Activated CD4-positive, alpha-beta T cell treated with anti-CD3 and anti-CD28 coated beads for 4 hours (primary cell): ENCODE measurements around the gene DFFB.
"Not testable (repeated sequence)": the region's sequence is repeated elsewhere in the genome, so short reads cannot be mapped to it uniquely, and the experiment has no call there.

ENCODE experiments used
- DNase-seq, 2 donors: peaks; one replicate each; pipeline ENCODE4 v3.0.0-alpha.2; 2020

Gene DFFB

DNA sequence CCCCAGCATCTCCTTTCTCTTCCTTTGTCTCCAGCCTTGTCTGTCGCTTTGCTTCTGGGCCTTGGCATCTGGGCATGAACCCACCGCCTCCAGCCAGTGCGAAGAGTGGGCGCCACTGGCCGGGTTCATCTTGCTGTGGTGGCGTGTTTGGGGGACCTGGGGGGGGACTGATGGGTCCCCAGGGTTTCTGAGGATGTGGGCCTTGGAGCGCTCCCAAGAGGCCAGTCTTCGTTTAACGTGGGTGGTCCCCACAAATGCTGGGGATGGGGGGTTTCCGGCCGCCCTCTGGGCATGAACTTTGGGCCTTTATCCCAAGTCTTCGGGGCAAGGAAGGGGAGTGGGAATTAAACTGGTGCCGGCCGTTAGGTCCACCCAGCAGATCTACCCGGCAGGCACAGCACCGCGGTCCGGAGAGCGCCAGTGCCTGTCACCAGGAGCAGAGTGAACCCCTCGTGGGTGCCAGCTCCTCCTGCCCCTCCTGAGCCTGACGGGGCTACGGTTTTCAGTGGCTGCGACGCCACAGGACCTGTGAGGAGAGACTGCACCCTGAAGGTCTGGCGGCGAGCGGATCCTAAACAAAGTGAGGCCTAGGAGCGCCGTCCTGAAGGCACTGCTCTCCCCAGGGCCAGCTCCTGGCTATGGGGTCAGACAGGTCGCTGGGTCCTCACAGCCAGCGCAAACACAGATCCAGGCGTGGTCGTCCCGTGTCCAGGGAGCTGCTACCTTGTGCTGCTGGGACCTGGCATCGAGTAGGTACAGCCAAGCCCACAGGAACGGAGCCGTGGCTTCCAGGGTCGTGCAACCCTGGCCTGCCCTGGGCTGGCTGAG is 54.9 kb downstream of the DFFB start:
- no peak for DNase-seq

DNA sequence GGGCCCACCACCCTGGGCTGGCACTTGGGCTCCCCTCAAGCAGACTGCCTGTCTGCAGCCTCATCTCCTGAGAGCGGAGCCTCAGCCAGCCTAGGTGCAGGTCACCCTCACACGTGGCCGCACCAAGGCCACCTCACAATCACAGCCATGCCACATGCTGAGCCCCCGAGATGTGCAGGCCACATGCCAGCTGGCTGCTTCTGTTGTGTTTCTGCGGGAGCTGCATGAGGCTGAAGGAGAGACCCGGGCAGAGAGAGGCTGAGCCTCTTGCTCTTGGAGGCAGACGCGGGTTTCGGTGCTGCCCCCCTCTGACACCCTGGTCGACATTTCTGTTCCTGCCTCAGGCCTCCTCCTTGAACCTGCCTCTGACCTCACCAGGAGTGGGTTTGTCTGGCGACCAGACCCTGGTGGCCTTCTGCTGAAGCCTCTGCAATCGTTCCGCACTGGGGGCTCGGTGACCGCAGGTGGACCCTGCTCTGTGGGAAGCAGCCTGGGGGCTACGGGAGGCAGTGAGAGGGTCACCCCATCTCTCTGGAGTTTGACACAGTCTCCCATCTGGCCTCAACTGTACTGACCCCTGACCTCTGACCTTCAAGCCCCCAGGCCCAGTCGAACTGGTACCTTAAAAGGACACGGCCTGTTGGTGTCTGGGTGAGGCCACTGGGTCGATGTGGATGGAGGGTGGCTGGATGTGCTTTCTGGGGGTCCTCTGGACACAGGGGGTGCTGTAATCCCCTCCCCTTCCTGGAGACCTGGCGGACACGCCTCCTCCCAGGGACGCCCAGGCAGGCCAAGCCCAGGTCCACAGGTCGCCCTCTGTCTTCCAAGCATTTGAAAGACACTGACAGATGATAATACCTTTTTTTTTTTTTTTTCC is 55.8 kb downstream of the DFFB start:
- no peak for DNase-seq

DNA sequence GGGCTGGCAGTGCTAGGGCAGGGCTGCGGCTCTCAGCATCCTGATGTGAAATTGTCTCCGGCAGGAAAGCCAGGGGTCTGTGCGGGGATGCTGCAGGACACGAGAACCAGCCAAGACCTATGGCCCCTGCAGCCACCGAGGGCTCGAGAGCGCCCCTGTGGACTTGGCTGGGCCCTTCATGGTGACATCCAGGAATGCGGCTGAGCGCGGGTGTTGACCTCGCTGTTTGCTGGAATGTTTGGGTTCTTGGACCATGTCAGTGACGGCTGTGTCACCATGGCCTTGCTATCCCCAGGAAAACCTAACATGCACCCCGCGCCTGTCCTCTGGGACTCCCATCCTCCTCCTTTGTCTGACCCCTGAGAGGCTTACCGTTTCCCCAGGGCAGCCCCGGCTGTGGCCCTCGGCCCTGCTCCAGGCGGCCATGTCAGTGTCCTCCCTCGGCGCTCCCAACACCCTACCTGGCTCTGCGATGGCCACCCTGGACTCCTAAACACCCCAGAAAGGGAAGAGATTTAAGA is 57.1 kb downstream of the DFFB start:
- no peak for DNase-seq

DNA sequence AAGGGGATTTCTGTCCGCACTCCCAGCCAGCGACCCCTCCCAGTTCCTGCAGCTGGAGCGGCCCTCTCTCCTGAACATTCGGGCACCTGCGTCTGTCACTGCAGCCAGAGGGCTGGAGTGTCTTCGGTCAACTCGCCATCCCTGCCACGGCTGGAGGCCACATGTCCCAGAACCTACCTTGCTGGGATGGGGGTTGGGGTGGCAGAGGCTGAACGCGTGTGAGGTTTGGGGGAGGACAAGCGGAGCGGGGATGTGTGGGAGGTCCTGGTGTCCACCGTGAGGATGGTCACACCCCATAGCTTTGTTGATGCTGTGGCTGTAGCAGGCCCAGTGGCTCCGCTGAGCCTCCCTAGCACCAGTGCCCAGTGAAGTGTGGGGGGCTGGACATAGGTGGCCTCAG is 57.6 kb downstream of the DFFB start:
- no peak for DNase-seq

DNA sequence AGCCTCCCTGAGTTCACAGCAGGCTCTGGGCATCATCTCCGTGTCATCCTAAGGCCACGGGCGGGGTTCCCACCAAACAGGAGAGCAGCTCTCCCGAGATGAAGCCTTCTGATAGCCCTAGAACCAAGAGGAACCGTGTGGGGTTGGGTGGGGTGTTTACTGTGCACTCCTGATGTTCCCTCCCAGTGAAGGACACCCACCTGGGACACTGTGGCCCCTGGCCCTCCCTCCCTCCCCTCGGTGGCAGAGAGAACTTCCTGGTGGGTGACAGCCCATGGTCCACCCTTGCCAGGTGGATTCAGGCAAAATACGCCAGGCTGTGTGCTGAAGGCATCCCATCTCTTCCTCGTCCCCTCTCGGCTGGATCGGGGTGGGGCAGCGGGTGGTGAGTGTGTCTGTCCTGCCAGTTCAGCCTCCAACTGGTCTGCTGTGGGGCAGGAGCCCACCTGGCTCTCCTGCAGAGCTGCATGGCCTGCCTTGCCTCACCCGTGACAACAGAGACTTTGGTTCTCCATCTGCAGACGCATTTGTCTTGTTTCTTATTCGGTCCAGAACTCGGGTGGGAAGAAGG is 58.4 kb downstream of the DFFB start:
- DNase-seq = no peak

DNA sequence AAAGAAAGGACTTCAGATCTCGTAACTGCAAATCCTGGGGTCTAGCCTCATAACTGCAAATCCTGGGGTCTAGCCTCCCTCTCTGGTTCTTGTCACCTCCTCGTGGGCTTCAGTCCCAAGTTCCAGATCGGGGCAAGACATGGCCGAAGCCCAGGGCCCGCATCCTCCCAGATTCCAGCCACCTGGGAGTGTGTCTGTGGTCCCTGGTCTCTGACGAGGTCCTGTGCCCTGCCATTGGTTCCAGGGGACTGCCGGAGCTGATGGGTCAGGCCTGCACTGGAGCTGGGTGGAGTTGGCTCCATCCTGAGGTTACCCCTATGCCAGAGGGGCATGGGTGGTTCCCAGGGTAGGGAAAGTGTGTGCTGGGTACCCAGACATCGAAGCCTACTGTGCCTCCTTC is 60.5 kb downstream of the DFFB start:
- DNase-seq = no peak

DNA sequence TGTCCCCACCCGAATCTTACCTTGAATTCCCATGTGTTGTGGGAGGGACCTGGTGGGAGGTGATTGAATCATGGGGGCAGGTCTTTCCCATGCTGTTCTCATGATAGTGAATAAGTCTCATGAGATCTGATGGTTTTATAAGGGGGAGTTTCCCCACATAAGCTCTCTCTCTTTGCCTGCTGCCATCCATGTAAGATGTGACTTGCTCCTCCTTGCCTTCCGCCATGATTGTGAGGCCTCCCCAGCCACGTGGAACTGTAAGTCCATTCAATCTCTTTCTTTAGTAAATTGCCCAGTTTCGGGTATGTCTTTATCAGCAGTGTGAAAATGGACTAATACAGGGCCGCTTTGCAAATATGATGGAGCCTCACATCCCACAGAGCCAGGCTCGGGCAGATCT is 61.1 kb downstream of the DFFB start:
- not testable (repeated sequence) for DNase-seq

DNA sequence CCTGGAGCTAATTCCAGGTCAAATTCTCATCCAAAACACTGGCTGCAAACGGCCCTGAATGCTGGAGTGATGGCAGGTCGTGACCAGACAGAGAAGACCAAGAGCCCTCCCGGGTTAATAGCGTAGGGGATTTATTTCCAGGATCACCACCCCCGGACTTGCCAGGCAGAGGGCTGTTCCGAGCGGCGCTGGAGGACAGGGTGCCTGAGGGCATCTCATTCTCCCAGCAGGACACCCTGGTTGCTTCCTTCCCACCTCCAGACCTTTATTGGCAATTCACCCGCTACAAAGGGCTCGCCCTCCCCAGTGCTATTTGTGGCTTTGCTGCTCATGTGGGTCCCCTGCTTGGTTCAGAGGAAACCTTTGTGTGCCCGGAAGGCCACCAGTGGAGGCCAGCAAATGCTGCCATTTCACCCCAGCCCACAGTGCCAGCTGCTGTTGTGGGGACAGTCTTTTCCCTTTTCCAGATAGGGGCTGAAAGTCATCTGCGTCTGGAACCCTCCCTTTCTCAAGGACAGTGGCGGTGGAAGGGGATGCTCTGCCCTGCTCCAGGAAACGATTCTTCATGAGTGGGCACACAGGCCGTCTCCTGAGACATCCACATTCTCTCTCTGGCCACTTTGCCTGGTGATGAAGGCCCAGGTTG is 61.8 kb downstream of the DFFB start:
- DNase-seq = no peak

DNA sequence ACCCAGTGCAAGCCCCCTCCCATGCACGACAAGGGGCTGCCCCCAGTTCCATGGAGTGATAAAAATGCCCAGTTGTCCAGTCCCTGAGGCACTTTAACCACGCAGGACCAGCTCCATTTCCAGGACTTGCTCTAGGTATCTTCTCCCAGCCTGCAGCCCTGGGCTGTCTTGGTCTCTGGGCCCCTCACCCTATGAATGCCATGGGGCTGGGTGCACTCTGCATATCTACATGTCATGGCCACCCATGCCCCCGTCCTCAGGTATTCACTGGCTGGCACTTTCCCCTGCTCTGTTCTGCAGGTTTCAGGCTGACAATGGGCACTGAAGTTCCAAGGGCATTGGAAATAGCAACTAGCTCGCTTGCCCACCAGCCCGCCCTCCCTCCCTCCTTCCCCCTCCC is 62.4 kb downstream of the DFFB start:
- DNase-seq = no peak

DNA sequence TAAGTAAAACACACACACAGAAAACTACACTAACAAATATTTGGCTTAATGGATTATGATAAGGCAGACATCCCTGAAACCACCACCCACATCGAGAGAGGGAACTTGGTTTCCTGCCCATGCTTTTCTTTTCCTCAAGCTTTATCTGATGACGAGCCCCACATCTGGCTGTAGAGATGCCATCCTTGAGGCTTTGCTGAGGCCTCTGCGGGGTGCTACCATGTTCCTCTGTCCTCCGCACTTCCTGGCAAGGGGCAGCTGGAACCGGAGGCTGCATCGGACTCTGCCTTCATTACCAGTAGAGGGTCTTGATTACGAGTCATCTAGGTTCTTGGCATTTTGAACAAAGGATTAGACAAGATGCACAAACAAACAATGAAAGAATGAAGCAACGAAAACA is 64.5 kb downstream of the DFFB start:
- no peak for DNase-seq

DNA sequence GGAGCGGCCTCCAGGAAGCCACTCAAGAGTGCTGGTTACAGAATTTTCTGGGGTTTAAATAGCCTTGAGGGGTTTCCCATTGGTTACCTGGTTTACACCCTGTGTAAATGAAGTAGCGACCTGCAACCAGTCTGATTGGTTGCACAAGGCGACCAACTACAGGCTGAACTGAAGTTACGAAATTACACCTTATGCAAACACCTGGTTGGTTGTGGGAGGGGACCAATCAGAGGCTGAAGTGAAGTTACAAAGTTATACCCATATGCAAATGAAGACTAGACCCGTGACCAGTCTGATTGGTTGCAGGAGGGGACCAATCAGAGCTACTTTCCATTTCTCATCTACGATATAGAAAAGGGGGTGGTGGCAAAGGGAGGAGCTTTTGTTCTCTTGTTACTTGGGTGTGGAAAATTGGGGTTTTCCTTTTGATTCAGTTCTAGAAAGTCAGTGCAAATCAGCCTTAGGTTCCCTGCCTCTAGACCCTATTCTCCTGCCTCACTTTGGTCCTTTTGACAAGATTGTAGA is 65.0 kb downstream of the DFFB start:
- DNase-seq = no peak

DNA sequence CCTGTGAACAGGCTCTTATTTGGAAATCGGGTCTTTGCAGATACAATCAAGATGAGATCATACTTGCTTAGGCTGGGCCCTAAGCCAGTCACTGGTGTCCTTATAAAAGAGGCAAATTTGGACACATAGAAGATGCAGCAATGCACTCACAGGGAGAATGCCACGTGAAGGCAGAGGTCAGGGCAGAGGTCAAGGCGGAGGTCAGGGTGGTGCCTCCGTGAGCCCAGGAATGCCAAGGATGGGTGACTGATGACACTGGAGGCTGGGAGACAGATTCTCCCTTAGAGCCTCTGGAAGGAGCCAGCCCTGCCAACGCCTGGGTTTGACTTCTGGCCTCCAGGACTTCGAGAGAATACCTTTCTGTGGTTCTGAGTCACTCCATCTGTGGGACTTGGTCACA is 65.6 kb downstream of the DFFB start:
- DNase-seq = no peak

DNA sequence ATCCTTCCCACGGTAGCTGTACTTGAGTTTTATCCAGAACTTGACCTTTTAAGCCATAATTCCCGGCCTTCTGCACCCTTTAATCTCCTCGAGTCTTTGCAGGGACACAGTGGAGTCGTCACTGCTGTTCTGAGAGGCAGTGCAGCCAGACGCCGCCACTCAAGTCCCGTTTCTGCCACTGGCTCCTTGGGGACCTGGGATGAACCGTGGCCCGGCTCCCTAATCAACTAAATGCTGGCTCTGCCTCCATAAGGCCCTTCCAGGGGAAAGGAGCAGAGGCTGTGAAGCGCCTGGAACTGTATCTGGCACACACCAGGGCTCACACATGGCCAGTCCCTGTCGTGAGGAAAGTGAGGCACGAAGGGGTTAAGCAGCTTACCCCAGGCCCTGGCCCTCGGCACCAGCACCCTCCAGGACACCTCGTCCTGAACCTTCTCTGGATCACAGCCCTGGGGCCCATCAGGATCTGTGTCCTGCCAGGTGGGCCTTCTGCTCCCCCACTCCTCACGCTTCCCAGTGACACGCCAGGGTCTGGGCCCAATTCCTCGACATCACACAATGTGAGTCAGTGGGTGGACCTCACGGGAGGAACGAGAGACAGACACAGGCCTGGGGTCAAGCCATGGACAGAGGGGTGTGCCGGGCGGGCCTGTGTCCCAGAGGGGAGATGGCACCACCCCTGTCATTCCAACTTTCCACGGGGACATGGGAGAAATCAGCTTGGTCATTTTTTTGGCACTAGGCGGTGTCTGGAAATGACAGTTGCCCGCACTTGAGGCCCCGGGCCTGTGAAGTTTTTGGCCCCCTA is 66.3 kb downstream of the DFFB start:
- no peak for DNase-seq

DNA sequence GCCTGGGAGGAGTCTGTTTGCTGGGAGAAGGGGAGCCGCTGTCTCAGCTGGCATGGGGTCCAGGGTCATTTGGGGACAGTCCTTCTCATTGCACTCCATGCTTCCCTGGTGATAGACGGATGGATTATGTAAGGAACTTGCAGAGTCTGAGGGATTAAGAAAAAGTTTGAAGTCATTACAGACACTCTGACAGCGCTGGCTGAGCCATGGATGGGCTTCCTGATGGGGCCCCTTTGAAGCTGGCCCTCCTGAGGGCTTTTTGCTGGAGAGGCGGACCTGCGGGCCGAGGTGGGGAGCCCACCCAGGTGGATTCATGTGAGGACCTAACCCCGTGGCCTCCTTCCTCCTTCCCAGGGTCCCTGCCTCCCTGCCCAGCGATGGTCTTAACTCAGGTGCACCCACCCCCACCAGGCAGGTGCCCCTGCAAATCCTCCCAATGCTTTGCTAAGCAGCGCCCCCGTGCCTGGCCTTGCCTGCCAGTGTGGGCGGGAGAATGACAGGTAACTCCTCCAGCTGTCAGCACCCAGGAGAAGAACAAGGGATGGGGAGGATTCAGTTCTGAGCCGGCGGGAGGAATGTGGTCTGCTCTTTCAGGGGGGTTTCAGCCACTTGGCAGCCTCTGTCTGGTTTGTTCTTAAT is 67.0 kb downstream of the DFFB start:
- no peak for DNase-seq

DNA sequence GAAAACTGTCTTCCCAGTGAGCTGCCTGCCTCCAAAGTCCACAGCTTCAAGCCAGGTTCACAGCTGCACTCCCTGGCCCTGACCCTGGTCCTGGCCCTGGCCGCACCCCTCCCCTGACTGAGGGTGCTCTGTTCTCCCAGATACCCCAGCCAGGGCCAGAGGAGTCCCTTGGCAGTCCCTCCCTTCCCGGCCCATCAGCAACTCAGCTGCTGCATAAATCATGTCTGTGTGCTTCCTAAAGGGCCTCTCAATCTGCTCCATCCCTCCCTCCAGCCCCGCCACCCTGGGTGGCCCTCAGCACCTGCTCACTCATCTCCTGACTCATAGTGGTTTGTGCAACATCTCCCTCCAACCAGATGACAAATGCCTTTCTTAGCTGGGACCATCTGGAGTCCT is 67.5 kb downstream of the DFFB start:
- DNase-seq = no peak

DNA sequence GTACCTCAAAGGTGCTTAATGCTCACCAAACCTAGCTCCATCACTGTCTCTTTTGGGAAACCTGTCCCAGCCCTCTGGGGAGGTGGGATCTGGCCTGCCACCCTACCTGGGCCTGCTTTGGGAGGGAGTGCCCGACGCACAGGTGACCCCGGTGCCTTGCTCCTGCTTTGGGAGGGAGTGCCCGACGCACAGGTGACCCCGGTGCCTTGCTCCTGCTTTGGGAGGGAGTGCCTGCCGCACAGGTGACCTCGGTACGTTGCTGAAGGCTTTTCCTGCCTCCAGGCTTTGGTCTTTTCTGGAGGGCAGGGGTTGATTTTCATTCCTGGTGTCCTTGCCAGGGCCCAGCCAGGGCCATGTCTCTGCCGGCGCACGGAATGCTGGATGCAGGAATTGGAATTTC is 68.0 kb downstream of the DFFB start:
- no peak for DNase-seq

DNA sequence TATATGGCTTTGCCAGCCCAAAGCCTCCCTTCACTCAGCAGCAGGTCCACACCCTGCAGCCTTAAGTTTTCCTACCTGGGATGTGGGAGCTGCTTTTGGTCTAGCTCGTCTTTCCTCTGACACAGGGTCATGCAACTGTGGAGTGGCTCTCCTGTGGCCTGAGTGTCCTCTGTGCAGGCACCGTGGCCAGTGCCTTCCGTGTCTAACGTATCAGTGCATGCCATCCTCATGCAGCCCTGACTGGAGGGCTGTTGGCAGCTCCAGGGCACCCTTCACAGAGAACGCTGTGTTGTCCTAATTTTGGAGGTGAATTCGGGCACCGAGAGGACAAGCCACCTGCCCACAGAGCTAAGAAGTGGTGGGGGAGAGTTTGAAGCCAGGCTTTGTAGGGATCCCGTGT is 68.5 kb downstream of the DFFB start:
- no peak for DNase-seq

DNA sequence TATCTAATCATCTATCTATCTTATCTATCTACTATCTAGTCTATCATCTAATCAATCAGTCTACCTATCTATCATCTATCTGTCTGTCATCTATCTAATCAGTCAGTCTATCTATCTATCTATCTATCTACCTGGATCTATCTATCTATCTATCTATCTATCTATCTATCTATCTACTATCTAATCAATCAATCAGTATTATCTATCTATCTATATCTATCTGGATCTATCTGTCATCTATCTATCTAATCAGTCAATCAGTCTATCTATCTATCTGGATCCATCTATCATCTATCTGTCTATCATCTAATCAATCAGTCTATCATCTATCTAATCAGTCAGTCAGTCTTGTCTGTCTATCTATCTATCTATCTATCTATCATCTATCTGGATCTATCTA is 69.7 kb downstream of the DFFB start:
- DNase-seq = no peak

DNA sequence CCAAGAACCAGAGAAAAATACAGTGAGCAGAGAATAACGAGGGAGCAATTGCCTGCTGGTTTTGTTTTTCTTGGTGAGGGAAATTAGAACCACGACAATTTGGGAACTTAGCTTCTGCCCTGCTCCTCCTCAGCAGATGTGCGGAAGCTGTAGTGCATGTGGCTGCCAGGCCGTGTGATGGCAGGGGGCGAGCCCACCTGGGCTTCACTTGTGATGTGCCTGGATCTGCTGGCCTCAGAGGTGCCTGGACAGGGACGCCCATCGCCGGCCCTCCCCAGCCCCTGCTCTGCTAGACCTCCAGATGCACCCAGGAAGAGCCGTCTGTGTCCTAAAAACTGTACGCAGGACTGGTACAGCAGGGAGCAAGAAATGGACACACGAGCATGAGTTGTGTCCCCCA is 71.3 kb downstream of the DFFB start:
- DNase-seq = no peak

DNA sequence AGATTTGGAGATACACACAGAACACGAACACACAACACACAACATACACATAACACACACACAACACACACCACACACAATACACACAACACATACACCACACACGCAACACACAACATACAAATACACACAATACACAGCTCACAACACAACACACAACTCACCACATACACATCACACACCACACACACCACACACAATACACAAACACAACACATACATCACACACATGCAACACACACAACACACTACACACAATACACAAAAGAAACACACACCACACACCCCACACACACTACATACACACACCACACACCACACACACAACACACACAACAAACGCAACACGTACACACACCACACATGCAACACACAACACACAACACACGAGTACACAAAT is 71.8 kb downstream of the DFFB start:
- no peak for DNase-seq

DNA sequence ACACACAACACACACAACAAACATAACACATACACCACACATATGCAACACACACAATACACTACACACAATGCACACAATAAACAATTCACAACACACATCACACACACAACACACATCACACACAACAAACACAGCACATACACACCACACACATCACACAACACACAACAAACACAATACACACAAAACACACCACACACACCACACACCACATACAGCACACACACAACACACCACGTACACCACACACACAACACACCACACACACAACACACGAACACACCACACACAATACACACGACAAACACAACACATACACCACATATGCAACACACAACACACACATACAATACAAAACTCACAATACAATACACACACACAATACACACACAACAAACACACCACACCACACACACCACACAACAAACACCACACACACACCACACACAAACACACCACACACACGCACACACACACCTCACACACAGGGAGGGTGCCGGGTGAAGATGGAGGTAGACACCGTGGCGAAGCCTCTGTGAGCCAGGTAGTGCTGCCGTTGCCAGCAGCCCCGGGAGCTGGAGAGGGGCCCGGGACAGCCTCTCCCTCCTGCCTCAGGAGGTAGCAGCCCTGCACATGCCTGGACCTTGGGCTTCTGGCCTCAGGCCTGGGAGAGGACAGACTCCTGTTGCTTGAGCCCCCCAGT is 73.2 kb downstream of the DFFB start:
- DNase-seq = no peak
